Activated CD8-positive, alpha-beta T cell treated with anti-CD3 and anti-CD28 coated beads for 36 hours (primary cell): ENCODE data around the gene ADAMTS4. TPM values are rescaled to one million over a fixed set of nuclear protein-coding genes. Genes with fewer than 3 reads are reported as not detected.

ENCODE experiments used
- ATAC-seq: fragments of 200-7000 bp; cut with Tn5 transposase; one replicate; pipeline ENCODE4 v1.10.0; 2021; ENCODE audit warnings: mild to moderate bottlenecking, moderate library complexity
- CTCF ChIA-PET: fragments of 350-600 bp; sonication (Branson Sonifier 250); formaldehyde crosslinking; loops from one replicate; lab custom pipeline; 2021; ENCODE audit warnings: antibody characterized with exemption; lab: Charles Lee
- POLR2A ChIA-PET: fragments of 350-600 bp; sonication (Branson Sonifier 250); formaldehyde crosslinking; loops from one replicate; lab custom pipeline; 2021; ENCODE audit warnings: antibody characterized with exemption; lab: Charles Lee
- DNase-seq: peaks from one replicate; pipeline ENCODE4 v3.0.0-alpha.2; 2020
- H3K27ac Mint-ChIP-seq: one replicate; pipeline ENCODE4 v1.8.0; 2021; ENCODE audit warnings: mild to moderate bottlenecking, mixed read lengths
- H3K27me3 Mint-ChIP-seq: one replicate; pipeline ENCODE4 v1.8.0; 2021; ENCODE audit warnings: mixed read lengths
- H3K36me3 Mint-ChIP-seq: one replicate; pipeline ENCODE4 v1.8.0; 2021; ENCODE audit warnings: low read depth, mixed read lengths
- H3K4me1 Mint-ChIP-seq: one replicate; pipeline ENCODE4 v1.8.0; 2021; ENCODE audit warnings: low read depth, mixed read lengths
- H3K4me3 Mint-ChIP-seq: one replicate; pipeline ENCODE4 v1.8.0; 2021; ENCODE audit warnings: mild to moderate bottlenecking, moderate library complexity, mixed read lengths
- H3K9me3 Mint-ChIP-seq: one replicate; pipeline ENCODE4 v1.8.0; 2021; ENCODE audit warnings: mixed read lengths
- CTCF ChIP-seq: fragments of 200-600 bp; IDR thresholded peaks from one replicate; pipeline ENCODE4 v1.8.0; 2022; ENCODE audit warnings: antibody characterized with exemption, mild to moderate bottlenecking
- intact Hi-C: fragments of 100-400 bp; cut with micrococcal nuclease; formaldehyde crosslinking; loops from one replicate; pipeline ENCODE4 v1.10.0; 2022
- total RNA-seq, 2 experiments: library from RNA; stranded (reverse); gene quantifications; one replicate each; pipeline ENCODE4 v1.2.3, GENCODE V29; 2021

The ADAMTS4 gene
- total RNA-seq, 2 experiments from 2014 or later: 1.1 to 1.8 TPM

GRCh38 chr1:161168906-161169305 lies 29.9 kb downstream of the ADAMTS4 start:
- intact Hi-C loops: no loop called here
- Mint-ChIP-seq H3K27me3 (no peaks in the 10 kb centered on the region), H3K4me1 (peaks cover 32% of the 10 kb centered on the region), H3K9me3 (no peaks in the 10 kb centered on the region), H3K4me3 (no peak overlapping the region), H3K36me3 (peaks cover 29% of the 10 kb centered on the region), H3K27ac (no peak overlapping the region)
- DNase-seq (no peak), ATAC-seq (no peak)
- ChIA-PET POLR2A (interaction anchor here (0.6 to 6.5 kb wide), 3 partner anchors 7 to 69 kb away, joined by 3 to 46 read pairs (median 5); partner anchors contain the start of genes B4GALT3 and UFC1), CTCF (interaction anchor here (0.9 to 4.3 kb wide), 5 partner anchors 12 to 213 kb away, joined by 3 to 36 read pairs (median 6); partner anchors contain the start of gene UFC1)
- no peak for TF ChIP-seq CTCF

DNA sequence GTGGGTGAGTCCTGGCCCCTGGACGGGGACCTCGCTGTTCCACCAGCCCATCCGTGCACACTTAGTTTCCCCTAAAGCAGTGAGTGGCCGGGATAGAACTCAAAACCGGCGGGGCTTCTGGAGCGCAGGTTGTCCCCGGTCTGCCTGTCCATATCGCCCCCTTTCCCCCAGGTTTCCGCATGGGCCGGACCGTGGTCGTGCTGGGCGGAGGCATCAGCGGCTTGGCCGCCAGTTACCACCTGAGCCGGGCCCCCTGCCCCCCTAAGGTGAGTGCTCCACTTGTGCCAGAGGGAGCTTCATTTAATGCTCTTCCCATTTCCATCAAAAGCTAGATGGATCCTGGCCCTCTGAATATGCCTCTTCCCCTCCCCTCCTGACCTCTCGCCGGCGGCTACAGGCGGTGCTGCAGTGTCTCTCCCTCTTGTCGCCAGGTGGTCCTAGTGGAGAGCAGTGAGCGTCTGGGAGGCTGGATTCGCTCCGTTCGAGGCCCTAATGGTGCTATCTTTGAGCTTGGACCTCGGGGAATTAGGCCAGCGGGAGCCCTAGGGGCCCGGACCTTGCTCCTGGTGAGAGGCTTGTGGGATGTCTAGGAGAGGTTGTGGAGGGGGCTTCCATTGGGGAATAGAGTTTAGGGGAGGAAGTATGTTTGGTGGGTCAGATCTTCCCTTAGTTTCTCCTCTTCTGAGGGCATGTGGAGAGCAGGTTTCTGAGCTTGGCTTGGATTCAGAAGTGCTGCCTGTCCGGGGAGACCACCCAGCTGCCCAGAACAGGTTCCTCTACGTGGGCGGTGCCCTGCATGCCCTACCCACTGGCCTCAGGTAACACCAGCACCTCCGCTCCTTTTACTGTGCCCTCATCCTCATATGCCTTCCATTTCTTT lies 31.9 kb downstream of the ADAMTS4 start:
- CTCF ChIA-PET: interaction anchor here (0.8 to 4.3 kb wide), 21 partner anchors 9 to 215 kb away, joined by 3 to 50 read pairs (median 9); partner anchors contain the start of genes APOA2, B4GALT3, FCER1G and KLHDC9
- Mint-ChIP-seq H3K9me3 (no peaks in the 10 kb centered on the region), H3K27ac (peak overlapping the region; percentile 95), H3K4me3 (peak overlapping the region; percentile 82), H3K4me1 (peaks cover 37% of the 10 kb centered on the region), H3K27me3 (no peaks in the 10 kb centered on the region), H3K36me3 (peaks cover 16% of the 10 kb centered on the region)
- intact Hi-C loops: no loop called here
- TF ChIP-seq CTCF: no peak
- POLR2A ChIA-PET: interaction anchor here (0.6 to 6.5 kb wide), 15 partner anchors 9 to 141 kb away, joined by 3 to 46 read pairs (median 4); partner anchors contain the start of genes B4GALT3, KLHDC9, NDUFS2 and UFC1
- DNase-seq (no peak), ATAC-seq (no peak)

- Mint-ChIP-seq H3K27ac (peak within 1 kb of the TSS; percentile 95), H3K4me1 (peaks cover 46% of the 10 kb centered on the region), H3K36me3 (peaks cover 18% of the 10 kb centered on the region), H3K4me3 (peak within 1 kb of the TSS; percentile 82), H3K9me3 (no peaks in the 10 kb centered on the region), H3K27me3 (no peaks in the 10 kb centered on the region)
- CTCF ChIA-PET: interaction anchor here (0.7 to 4.3 kb wide), 37 partner anchors 8 to 229 kb away, joined by 3 to 50 read pairs (median 5); partner anchors contain the start of genes APOA2, ARHGAP30, B4GALT3 and CFAP126
- intact Hi-C loops: no loop called here
- ATAC-seq (peak; percentile 94), DNase-seq (peak; percentile 97)
- peak; percentile 69 for TF ChIP-seq CTCF
- POLR2A ChIA-PET: interaction anchor here (0.6 to 6.5 kb wide), 17 partner anchors 8 to 354 kb away, joined by 3 to 46 read pairs (median 4); partner anchors contain the start of genes B4GALT3, NIT1, PFDN2 and TOMM40L
Measured at GRCh38 chr1:161165742-161166668, 32.8 kb downstream of the ADAMTS4 start, which contains the start of gene PPOX. TSS of gene PPOX (plus strand) at chr1:161166426. CDS start at chr1:161166848, 422 bp downstream.

- H3K27ac Mint-ChIP-seq: peak overlapping the region; percentile 95
- no peak for DNase-seq
- peaks cover 17% of the 10 kb centered on the region for H3K36me3 Mint-ChIP-seq
- no peaks in the 10 kb centered on the region for H3K9me3 Mint-ChIP-seq
- H3K27me3 Mint-ChIP-seq: no peaks in the 10 kb centered on the region
- POLR2A ChIA-PET: interaction anchor here (0.7 to 6.5 kb wide), 13 partner anchors 7 to 353 kb away, joined by 3 to 46 read pairs (median 4); partner anchors contain the start of genes B4GALT3, NIT1, PFDN2 and TOMM40L
- no peak for ATAC-seq
- H3K4me1 Mint-ChIP-seq: peaks cover 56% of the 10 kb centered on the region
- H3K4me3 Mint-ChIP-seq: no peak overlapping the region
- CTCF ChIA-PET: interaction anchor here (0.7 to 4.3 kb wide), 30 partner anchors 11 to 217 kb away, joined by 3 to 50 read pairs (median 6); partner anchors contain the start of genes APOA2, B4GALT3, CFAP126 and DEDD
- no peak for TF ChIP-seq CTCF
- intact Hi-C loops: no loop called here
Measured at GRCh38 chr1:161164901-161165610, 33.8 kb downstream of the ADAMTS4 start.
